Epithelial cell of alveolus of lung (primary cell): ENCODE measurements around the gene SLC38A9. TPM values are rescaled to one million over a fixed set of nuclear protein-coding genes. Genes with fewer than 3 reads are reported as not detected.

Source experiments
- total RNA-seq: library from RNA; depleted of rRNA; stranded (reverse); fragments of >200 nt; gene quantifications from 2 replicates; pipeline ENCODE4 v1.2.1, GENCODE V29; 2015

Gene SLC38A9
- total RNA-seq = 17.3 and 25.7 TPM in 2 replicates

GRCh38 chr5:55712023-55712859 lies at the start of gene SLC38A9:
SLC38A9 (minus strand) TSS chr5:55712324; CDS start chr5:55697958, 14,366 bp downstream.

GRCh38 chr5:55737793-55738192 lies 25.7 kb upstream of the SLC38A9 start, which contains the start of gene DDX4:
DDX4 (plus strand) TSS chr5:55738061; CDS start chr5:55738964, 903 bp downstream.

Other genes starting within 250 kb of the SLC38A9 start
- gene PLPP1, start 177.4 kb downstream of the SLC38A9 start, total RNA-seq = 34.6 and 356 TPM in 2 replicates
- not detected in 2 replicates for gene DDX4, start 25.7 kb upstream of the SLC38A9 start, total RNA-seq
- gene IL31RA, start 139.0 kb upstream of the SLC38A9 start, total RNA-seq = 0.72 and 6.1 TPM in 2 replicates